DOHH2 (cell line): ENCODE measurements around the gene VSIG8.

Experiments used
- CTCF ChIP-seq: fragments of 200-600 bp; sonication (generic); IDR thresholded peaks from one replicate; pipeline ENCODE4 v1.5.1; 2014; ENCODE audit warnings: antibody characterized with exemption, mild to moderate bottlenecking, low read depth, low read length; ENCODE audit not compliant: poor library complexity, severe bottlenecking
- EZH2phosphoT487 ChIP-seq: fragments of 200-600 bp; sonication (generic); IDR thresholded peaks from 2 replicates; pipeline ENCODE4 v1.6.1; 2017; ENCODE audit warnings: borderline replicate concordance, mild to moderate bottlenecking, antibody characterized with exemption, low read length, moderate library complexity, mixed read lengths

GRCh38 chr1:159872891-159873290 lies 10.4 kb upstream of the VSIG8 start:
- TF ChIP-seq CTCF: no peak
- TF ChIP-seq EZH2phosphoT487: no peak
